HepG2 (cell line): Measurements from ENCODE around the gene ZNF512B. TPM values are rescaled to one million over a fixed set of nuclear protein-coding genes. Genes with fewer than 3 reads are reported as not detected.

Experiments
- ATF3 ChIP-seq: sonication (generic); formaldehyde crosslinking; IDR thresholded peaks from 2 replicates; pipeline ENCODE4 v1.4.0; 2020; ENCODE audit warnings: missing genetic modification reagents
- ETS1 ChIP-seq: sonication (generic); formaldehyde crosslinking; IDR thresholded peaks from 2 replicates; pipeline ENCODE4 v1.4.0; 2020; ENCODE audit warnings: missing genetic modification reagents
- KAT2B ChIP-seq: fragments of 150-350 bp; IDR thresholded peaks from 2 replicates; pipeline ENCODE4 v1.6.1; 2014; ENCODE audit warnings: low read depth, low read length, borderline replicate concordance
- MEF2D ChIP-seq: sonication (generic); formaldehyde crosslinking; IDR thresholded peaks from 2 replicates; pipeline ENCODE4 v1.5.1; 2020; ENCODE audit warnings: mild to moderate bottlenecking, missing genetic modification reagents
- MLX ChIP-seq: IDR thresholded peaks from 2 replicates; pipeline ENCODE4 v1.6.1; 2016
- MLXIP ChIP-seq: sonication (generic); formaldehyde crosslinking; IDR thresholded peaks from 2 replicates; pipeline ENCODE4 v1.9.0; 2021; ENCODE audit warnings: missing genetic modification reagents, borderline replicate concordance
- NCOA1 ChIP-seq: sonication (generic); formaldehyde crosslinking; IDR thresholded peaks from 2 replicates; pipeline ENCODE4 v1.9.0; 2021; ENCODE audit warnings: missing genetic modification reagents
- ONECUT2 ChIP-seq: sonication (generic); formaldehyde crosslinking; IDR thresholded peaks from 2 replicates; pipeline ENCODE4 v1.4.0; 2020; ENCODE audit warnings: missing genetic modification reagents
- PITX1 ChIP-seq: sonication (generic); formaldehyde crosslinking; IDR thresholded peaks from 2 replicates; pipeline ENCODE4 v1.5.1; 2020; ENCODE audit warnings: mild to moderate bottlenecking, missing genetic modification reagents
- ZBTB2 ChIP-seq: sonication (generic); formaldehyde crosslinking; IDR thresholded peaks from 2 replicates; pipeline ENCODE4 v1.8.0; 2022; ENCODE audit warnings: low read depth, missing genetic modification reagents
- ZFP62 ChIP-seq: sonication (generic); formaldehyde crosslinking; IDR thresholded peaks from 2 replicates; pipeline ENCODE4 v1.4.0; 2020; ENCODE audit warnings: missing genetic modification reagents
- ZNF234 ChIP-seq: sonication (generic); formaldehyde crosslinking; conservative IDR thresholded peaks from 2 replicates; pipeline ENCODE4 v1.5.1; 2020; ENCODE audit warnings: mild to moderate bottlenecking, missing genetic modification reagents
- ZNF574 ChIP-seq: sonication (generic); formaldehyde crosslinking; IDR thresholded peaks from 2 replicates; pipeline ENCODE4 v1.4.0; 2020; ENCODE audit warnings: missing genetic modification reagents
- ZNF597 ChIP-seq: sonication (generic); formaldehyde crosslinking; IDR thresholded peaks from 2 replicates; pipeline ENCODE4 v1.5.0; 2020; ENCODE audit warnings: missing genetic modification reagents
- ZNF605 ChIP-seq: sonication (generic); formaldehyde crosslinking; IDR thresholded peaks from 2 replicates; pipeline ENCODE4 v1.8.0; 2022; ENCODE audit warnings: mild to moderate bottlenecking, missing genetic modification reagents
- ZNF737 ChIP-seq: sonication (generic); formaldehyde crosslinking; IDR thresholded peaks from 2 replicates; pipeline ENCODE4 v1.5.0; 2020; ENCODE audit warnings: missing genetic modification reagents, mild to moderate bottlenecking, borderline replicate concordance
- ZNF776 ChIP-seq: sonication (generic); formaldehyde crosslinking; IDR thresholded peaks from 2 replicates; pipeline ENCODE4 v1.4.0; 2020; ENCODE audit warnings: mild to moderate bottlenecking, missing genetic modification reagents
- ZNF841 ChIP-seq: sonication (generic); formaldehyde crosslinking; IDR thresholded peaks from 2 replicates; pipeline ENCODE4 v1.8.1; 2023; ENCODE audit warnings: missing genetic modification reagents, borderline replicate concordance
- ZSCAN12 ChIP-seq: sonication (generic); formaldehyde crosslinking; IDR thresholded peaks from 2 replicates; pipeline ENCODE4 v1.9.0; 2021; ENCODE audit warnings: mild to moderate bottlenecking, missing genetic modification reagents
- polyA plus RNA-seq, 8 experiments: library from polyadenylated mRNA; depleted of rRNA in 3 of 8; stranded (reverse) in 7 of 8; unstranded in 1 of 8; fragments of >200 nt; fragmentation: Illumina TruSeq in 4 of 8; extraction: Trizol in 4 of 8; gene quantifications; 2 replicates each; pipeline versions ENCODE4 v1.2.1 to v1.2.3, GENCODE V29; 2011 to 2016; ENCODE audit warnings: low read depth in 4 of 8, missing spikeins in 1 of 8, mixed read lengths in 1 of 8; ENCODE audit not compliant: insufficient read depth in 1 of 8
- total RNA-seq, 5 experiments: library from RNA; depleted of rRNA; stranded (reverse); fragments of >200 nt; fragmentation: Illumina TruSeq; extraction: Trizol; gene quantifications; 2 replicates each; pipeline ENCODE4 v1.2.3, GENCODE V29; 2016; ENCODE audit warnings: low read depth in 1 of 5

Gene ZNF512B
- total and polyA plus RNA-seq, 2 of the 13 experiments (the other 11 are each of a cell fraction or from before 2014, with no cell fraction given), result 11.5 to 30.6 TPM

- no peak for TF ChIP-seq KAT2B
- no peak for TF ChIP-seq MEF2D (CRISPR knock-in tag)
- TF ChIP-seq ZNF597 (CRISPR knock-in tag), result no peak
- no peak for TF ChIP-seq NCOA1 (CRISPR knock-in tag)
- TF ChIP-seq ZFP62, result no peak
- TF ChIP-seq ZNF841, result no peak
- TF ChIP-seq ZBTB2, result no peak
- TF ChIP-seq ZNF574 (CRISPR knock-in tag), result no peak
- TF ChIP-seq MLXIP (CRISPR knock-in tag), result no peak
- 0 out of 2 replicates have a peak, but pooled peaks have one; percentile 0 for TF ChIP-seq ATF3 (CRISPR knock-in tag)
- TF ChIP-seq ZNF737 (CRISPR knock-in tag), result no peak
- no peak for TF ChIP-seq MLX (CRISPR knock-in tag)
- 0 out of 2 replicates have a peak, but pooled peaks have one; percentile 1 for TF ChIP-seq ZNF776 (CRISPR knock-in tag)
- no peak for TF ChIP-seq PITX1 (CRISPR knock-in tag)
- TF ChIP-seq ZNF234 (CRISPR knock-in tag), result no peak
- no peak for TF ChIP-seq ONECUT2
- no peak for TF ChIP-seq ETS1 (CRISPR knock-in tag)
- TF ChIP-seq ZNF605, result 0 out of 2 replicates have a peak, but pooled peaks have one; percentile 41
- no peak for TF ChIP-seq ZSCAN12
Observed at GRCh38 chr20:63974402-63975200, 4.9 kb upstream of the ZNF512B start (continued).
